ENCODE results near the gene MCOLN1. TPM values are rescaled to one million over a fixed set of nuclear protein-coding genes. Genes with fewer than 3 reads are reported as not detected.

The MCOLN1 gene
- total and polyA plus RNA-seq, 9 of the 15 experiments (the other 6 are each of a cell fraction or from before 2014, with no cell fraction given) = 0.25 to 15.4 (median 7.1) TPM

GRCh38 chr19:7506385-7507328 is 15.8 kb upstream of the MCOLN1 start (continued):
- TF ChIP-seq, protein P1, sequence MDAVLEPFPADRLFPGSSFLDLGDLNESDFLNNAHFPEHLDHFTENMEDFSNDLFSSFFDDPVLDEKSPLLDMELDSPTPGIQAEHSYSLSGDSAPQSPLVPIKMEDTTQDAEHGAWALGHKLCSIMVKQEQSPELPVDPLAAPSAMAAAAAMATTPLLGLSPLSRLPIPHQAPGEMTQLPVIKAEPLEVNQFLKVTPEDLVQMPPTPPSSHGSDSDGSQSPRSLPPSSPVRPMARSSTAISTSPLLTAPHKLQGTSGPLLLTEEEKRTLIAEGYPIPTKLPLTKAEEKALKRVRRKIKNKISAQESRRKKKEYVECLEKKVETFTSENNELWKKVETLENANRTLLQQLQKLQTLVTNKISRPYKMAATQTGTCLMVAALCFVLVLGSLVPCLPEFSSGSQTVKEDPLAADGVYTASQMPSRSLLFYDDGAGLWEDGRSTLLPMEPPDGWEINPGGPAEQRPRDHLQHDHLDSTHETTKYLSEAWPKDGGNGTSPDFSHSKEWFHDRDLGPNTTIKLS (IDR thresholded peaks at IDR 0.05; ENCODE audit: borderline replicate concordance, low read depth) = no peak
- TF ChIP-seq TRIM25 (IDR thresholded peaks at IDR 0.05; ENCODE audit: borderline replicate concordance) = 0 out of 2 replicates have a peak, but pooled peaks have one; percentile 62
- no peak for TF ChIP-seq KLF10 (CRISPR knock-in tag; IDR thresholded peaks at IDR 0.05)
- TF ChIP-seq SRSF3 (IDR thresholded peaks at IDR 0.05; ENCODE audit: insufficient read depth, low read length) = no peak
- TF ChIP-seq DNMT1 (IDR thresholded peaks at IDR 0.05) = no peak
- no peak for TF ChIP-seq CHD2 (IDR thresholded peaks at IDR 0.05; ENCODE audit: low read depth, low read length)
- TF ChIP-seq BMI1 (IDR thresholded peaks at IDR 0.05; ENCODE audit: low read length) = no peak
- TF ChIP-seq BHLHE40 (IDR thresholded peaks at IDR 0.05; ENCODE audit: low read length) = no peak
- no peak for TF ChIP-seq SRF (CRISPR knock-in tag; IDR thresholded peaks at IDR 0.05)
- TF ChIP-seq JUN (IDR thresholded peaks at IDR 0.05; ENCODE audit: borderline replicate concordance, low read depth, low read length) = no peak
- TF ChIP-seq JUN (CRISPR knock-in tag; IDR thresholded peaks at IDR 0.05; ENCODE audit: borderline replicate concordance) = 0 out of 2 replicates have a peak, but pooled peaks have one; percentile 56
- TF ChIP-seq ARID3A (IDR thresholded peaks at IDR 0.05; ENCODE audit: borderline replicate concordance, low read depth, low read length) = no peak
- TF ChIP-seq, protein P2, sequence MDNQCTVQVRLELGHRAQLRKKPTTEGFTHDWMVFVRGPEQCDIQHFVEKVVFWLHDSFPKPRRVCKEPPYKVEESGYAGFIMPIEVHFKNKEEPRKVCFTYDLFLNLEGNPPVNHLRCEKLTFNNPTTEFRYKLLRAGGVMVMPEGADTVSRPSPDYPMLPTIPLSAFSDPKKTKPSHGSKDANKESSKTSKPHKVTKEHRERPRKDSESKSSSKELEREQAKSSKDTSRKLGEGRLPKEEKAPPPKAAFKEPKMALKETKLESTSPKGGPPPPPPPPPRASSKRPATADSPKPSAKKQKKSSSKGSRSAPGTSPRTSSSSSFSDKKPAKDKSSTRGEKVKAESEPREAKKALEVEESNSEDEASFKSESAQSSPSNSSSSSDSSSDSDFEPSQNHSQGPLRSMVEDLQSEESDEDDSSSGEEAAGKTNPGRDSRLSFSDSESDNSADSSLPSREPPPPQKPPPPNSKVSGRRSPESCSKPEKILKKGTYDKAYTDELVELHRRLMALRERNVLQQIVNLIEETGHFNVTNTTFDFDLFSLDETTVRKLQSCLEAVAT (IDR thresholded peaks at IDR 0.05) = peak; percentile 93 to 95
- TF ChIP-seq, protein P3, sequence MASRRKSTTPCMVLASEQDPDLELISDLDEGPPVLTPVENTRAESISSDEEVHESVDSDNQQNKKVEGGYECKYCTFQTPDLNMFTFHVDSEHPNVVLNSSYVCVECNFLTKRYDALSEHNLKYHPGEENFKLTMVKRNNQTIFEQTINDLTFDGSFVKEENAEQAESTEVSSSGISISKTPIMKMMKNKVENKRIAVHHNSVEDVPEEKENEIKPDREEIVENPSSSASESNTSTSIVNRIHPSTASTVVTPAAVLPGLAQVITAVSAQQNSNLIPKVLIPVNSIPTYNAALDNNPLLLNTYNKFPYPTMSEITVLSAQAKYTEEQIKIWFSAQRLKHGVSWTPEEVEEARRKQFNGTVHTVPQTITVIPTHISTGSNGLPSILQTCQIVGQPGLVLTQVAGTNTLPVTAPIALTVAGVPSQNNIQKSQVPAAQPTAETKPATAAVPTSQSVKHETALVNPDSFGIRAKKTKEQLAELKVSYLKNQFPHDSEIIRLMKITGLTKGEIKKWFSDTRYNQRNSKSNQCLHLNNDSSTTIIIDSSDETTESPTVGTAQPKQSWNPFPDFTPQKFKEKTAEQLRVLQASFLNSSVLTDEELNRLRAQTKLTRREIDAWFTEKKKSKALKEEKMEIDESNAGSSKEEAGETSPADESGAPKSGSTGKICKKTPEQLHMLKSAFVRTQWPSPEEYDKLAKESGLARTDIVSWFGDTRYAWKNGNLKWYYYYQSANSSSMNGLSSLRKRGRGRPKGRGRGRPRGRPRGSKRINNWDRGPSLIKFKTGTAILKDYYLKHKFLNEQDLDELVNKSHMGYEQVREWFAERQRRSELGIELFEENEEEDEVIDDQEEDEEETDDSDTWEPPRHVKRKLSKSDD (conservative IDR thresholded peaks at IDR 0.05; ENCODE audit: low read length) = no peak
- TF ChIP-seq XRCC5 (IDR thresholded peaks at IDR 0.05; ENCODE audit: low read depth, low read length) = 0 out of 2 replicates have a peak, but pooled peaks have one; percentile 15
- 0 out of 4 replicates have a peak, but pooled peaks of 1 of the 2 experiments have one; percentile 24 for TF ChIP-seq MCM7 (IDR thresholded peaks at IDR 0.05)

Data from K562 (cell line).